ENCODE data around the gene TMEM54.

Gene TMEM54

GRCh38 chr1:32884032-32884372, 17.2 kb downstream of the TMEM54 start:
- no peak overlapping the region for H3K4me3 Mint-ChIP-seq
- H3K27ac Mint-ChIP-seq, result no peak overlapping the region
- no peaks in the 10 kb centered on the region for H3K9me3 Mint-ChIP-seq (ENCODE audit: low read depth)
- H3K4me1 Mint-ChIP-seq (ENCODE audit: low read depth), result peaks cover 7% of the 10 kb centered on the region
- H3K27me3 Mint-ChIP-seq, result peaks cover 18% of the 10 kb centered on the region
- H3K36me3 Mint-ChIP-seq, result no peaks in the 10 kb centered on the region

DNA sequence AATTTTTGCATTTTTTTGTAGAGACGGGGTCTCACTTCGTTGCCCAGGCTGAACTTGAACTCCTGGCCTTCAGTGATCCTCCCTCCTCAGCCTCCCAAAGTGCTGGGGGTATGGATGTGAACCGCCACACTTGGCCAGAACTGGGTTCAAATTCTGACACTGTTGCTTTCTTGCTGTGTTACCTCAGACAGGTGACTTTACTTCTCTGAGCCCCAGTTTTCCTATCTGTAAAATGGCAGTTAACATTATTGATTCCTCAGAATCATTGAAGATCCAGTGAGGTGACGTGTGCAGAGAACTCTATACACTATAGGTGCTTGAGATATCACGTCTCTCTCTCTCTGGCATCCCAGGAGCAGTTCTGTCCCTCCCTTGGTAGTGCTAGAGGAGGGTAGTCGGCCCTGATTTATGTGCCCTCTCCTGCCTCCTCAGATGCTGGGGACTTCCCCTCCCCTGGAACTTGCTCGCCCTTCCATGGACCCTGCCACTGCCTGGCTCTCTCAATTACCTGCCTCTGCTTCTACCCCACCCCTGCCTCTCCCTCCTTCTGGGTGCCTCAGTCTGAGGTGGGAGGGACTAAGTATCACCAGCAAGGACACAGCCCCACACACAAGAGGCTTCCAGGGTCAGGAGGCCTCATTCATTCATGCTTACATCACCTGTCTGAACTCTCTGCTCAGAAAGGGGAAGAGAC, 17.7 kb downstream of the TMEM54 start:
- no peaks in the 10 kb centered on the region for H3K36me3 Mint-ChIP-seq
- H3K27me3 Mint-ChIP-seq, result peaks cover 18% of the 10 kb centered on the region
- H3K9me3 Mint-ChIP-seq (ENCODE audit: low read depth), result no peaks in the 10 kb centered on the region
- H3K27ac Mint-ChIP-seq, result no peak overlapping the region
- H3K4me3 Mint-ChIP-seq, result no peak overlapping the region
- H3K4me1 Mint-ChIP-seq (ENCODE audit: low read depth), result peaks cover 7% of the 10 kb centered on the region

GRCh38 chr1:32881871-32882850, 19.0 kb downstream of the TMEM54 start:
- Mint-ChIP-seq H3K27me3 (peaks cover 12% of the 10 kb centered on the region), H3K4me1 (ENCODE audit: low read depth) (peaks cover 7% of the 10 kb centered on the region), H3K36me3 (no peaks in the 10 kb centered on the region), H3K4me3 (no peak overlapping the region), H3K9me3 (ENCODE audit: low read depth) (no peaks in the 10 kb centered on the region), H3K27ac (no peak overlapping the region)

- H3K9me3 Mint-ChIP-seq (ENCODE audit: low read depth), result no peaks in the 10 kb centered on the region
- no peak overlapping the region for H3K4me3 Mint-ChIP-seq
- peaks cover 10% of the 10 kb centered on the region for H3K27me3 Mint-ChIP-seq
- H3K27ac Mint-ChIP-seq, result no peak overlapping the region
- H3K36me3 Mint-ChIP-seq, result no peaks in the 10 kb centered on the region
- H3K4me1 Mint-ChIP-seq (ENCODE audit: low read depth), result peaks cover 6% of the 10 kb centered on the region
These were observed 19.9 kb downstream of the TMEM54 start for GRCh38 chr1:32881291-32881690.

DNA sequence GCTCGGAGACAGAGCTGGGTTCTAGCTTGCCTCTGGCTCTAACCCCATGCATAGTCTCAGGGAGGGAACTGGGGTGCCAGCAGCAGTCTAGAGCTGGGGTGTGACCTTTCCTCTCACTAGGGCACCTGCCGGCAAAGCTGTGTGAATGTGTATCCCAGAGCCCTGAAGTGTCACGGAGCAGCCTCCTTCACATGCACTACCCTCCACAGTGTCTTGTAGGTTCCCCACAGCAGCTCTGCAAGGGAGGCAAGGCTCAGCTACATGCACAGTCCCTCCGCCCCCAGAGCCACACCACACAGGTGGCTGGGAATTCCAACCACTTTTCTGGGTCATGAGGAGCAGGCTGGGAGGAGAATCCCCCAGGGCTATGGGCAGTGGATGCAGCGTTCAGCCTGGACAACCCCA, 22.6 kb downstream of the TMEM54 start:
- H3K4me3 Mint-ChIP-seq, result no peak overlapping the region
- no peaks in the 10 kb centered on the region for H3K9me3 Mint-ChIP-seq (ENCODE audit: low read depth)
- H3K36me3 Mint-ChIP-seq, result peaks cover 3% of the 10 kb centered on the region
- H3K27ac Mint-ChIP-seq, result no peak overlapping the region
- H3K27me3 Mint-ChIP-seq, result peaks cover 15% of the 10 kb centered on the region
- H3K4me1 Mint-ChIP-seq (ENCODE audit: low read depth), result peaks cover 2% of the 10 kb centered on the region

GRCh38 chr1:32878183-32878582, 23.0 kb downstream of the TMEM54 start:
- Mint-ChIP-seq H3K4me1 (ENCODE audit: low read depth) (peaks cover 2% of the 10 kb centered on the region), H3K27me3 (peaks cover 14% of the 10 kb centered on the region), H3K4me3 (no peak overlapping the region), H3K9me3 (ENCODE audit: low read depth) (no peaks in the 10 kb centered on the region), H3K27ac (no peak overlapping the region), H3K36me3 (peaks cover 3% of the 10 kb centered on the region)

DNA sequence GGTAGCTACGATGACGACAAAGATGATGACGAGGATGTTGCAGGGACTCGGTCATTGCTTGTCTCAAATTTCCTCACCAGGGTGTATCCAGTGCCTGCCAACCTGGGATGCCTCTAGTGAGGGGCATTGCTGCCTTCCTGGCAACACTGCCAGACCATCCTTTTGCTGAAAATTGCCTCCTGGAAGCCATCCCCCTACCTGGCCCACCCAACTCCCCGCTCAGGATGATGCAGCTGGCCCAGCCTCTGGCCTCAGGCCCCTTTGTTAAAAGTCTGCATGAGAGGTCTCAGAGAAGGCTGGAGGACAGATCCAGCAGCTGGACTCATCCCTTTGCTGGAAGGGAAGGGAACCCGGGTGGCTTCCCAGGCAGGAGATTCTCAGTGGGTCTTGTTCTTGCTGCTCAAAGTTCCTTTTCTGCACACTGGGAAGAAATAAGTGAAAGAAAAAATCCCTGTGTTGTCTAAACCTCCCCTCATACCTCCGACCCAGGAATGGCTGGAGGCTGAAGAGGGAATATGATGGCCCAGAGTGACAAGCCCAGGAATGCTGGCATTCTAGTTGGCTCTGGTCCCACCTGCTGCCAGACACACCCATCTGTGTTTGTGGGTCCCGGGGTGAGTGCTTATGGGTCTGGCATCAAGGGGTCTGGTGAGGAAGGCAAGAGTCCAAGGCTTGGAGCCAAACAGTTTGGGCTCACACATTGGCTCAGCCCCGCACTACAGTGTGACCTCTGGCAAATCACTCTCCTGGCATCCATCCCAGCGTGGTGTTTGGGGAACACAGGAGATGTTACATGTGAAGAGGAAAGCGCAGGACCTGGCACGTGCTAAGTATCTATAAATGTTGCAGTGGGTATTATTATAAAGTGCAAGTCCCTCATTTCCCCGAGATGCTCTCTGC, 23.7 kb downstream of the TMEM54 start:
- Mint-ChIP-seq H3K27me3 (peaks cover 17% of the 10 kb centered on the region), H3K9me3 (ENCODE audit: low read depth) (no peaks in the 10 kb centered on the region), H3K4me1 (ENCODE audit: low read depth) (peaks cover 5% of the 10 kb centered on the region), H3K27ac (no peak overlapping the region), H3K36me3 (peaks cover 3% of the 10 kb centered on the region), H3K4me3 (no peak overlapping the region)

GRCh38 chr1:32876341-32877210, 24.6 kb downstream of the TMEM54 start:
- Mint-ChIP-seq H3K9me3 (ENCODE audit: low read depth) (no peaks in the 10 kb centered on the region), H3K27ac (no peak overlapping the region), H3K4me1 (ENCODE audit: low read depth) (peaks cover 7% of the 10 kb centered on the region), H3K27me3 (peaks cover 22% of the 10 kb centered on the region), H3K36me3 (peaks cover 3% of the 10 kb centered on the region), H3K4me3 (no peak overlapping the region)

DNA sequence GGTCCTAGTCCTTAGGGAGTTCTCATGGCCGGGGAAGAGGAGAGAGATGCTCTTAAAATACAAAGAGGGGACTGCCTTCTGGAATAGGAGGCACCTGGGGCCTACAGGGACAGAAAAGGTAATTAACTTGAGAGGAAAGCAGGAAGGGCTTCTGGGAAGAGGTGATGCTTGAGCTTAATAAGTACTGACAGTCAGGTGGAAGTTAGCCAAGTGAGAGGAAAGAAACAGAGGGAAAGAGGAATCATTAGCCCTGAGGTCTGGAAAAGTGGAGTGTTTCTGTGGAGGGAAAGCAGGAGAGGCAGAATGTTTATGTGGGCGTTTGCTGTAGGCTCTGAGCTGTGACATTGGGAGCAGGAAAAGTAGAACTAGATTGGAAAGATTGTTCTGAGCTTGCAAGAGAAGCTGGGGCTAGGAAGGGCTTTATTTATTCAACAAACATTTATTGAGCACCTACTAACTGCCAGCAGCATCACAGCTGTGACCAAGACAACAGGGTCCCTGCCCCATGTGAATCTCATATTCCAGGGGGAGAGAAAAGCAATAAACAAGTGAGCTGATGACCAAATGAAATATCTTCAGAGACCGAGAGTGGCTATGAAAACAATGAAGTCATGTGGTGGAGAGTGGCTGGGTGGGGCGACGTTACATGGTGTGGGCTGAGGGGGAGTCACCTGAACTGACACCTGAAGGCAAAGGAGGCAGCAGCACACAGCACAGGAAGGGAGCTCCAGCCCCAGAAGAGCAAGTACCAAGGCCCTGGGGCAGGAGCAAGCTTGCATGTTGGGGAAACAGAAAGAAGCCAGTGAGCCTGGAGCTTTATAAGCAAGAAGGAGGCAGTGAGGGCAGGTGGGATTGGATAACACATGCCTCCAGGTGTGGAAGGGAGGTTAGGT, 26.1 kb downstream of the TMEM54 start:
- H3K4me1 Mint-ChIP-seq (ENCODE audit: low read depth), result peaks cover 15% of the 10 kb centered on the region
- H3K36me3 Mint-ChIP-seq, result peaks cover 3% of the 10 kb centered on the region
- no peak overlapping the region for H3K4me3 Mint-ChIP-seq
- H3K27me3 Mint-ChIP-seq, result peaks cover 29% of the 10 kb centered on the region
- no peaks in the 10 kb centered on the region for H3K9me3 Mint-ChIP-seq (ENCODE audit: low read depth)
- H3K27ac Mint-ChIP-seq, result no peak overlapping the region

DNA sequence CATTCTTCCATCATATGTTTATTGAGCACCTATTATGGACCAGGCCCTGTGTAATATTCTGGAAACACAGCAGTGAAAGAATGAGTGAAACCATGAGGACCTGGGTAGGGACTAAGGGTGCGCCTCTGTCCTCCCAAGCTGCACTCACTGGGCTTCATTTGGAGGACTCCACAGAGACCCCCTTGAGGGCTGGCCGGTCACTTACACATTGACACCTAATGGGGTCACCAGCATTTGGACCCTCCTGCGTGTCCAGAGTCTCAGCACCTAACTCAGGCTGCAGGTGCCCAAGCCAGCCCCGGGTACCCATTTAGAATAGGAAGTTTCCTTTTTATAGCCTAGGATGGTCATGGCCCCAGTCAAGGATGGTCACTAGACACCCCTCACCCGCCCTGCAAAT, 27.7 kb downstream of the TMEM54 start:
- peaks cover 39% of the 10 kb centered on the region for H3K27me3 Mint-ChIP-seq
- H3K36me3 Mint-ChIP-seq, result peaks cover 6% of the 10 kb centered on the region
- H3K27ac Mint-ChIP-seq, result no peak overlapping the region
- H3K4me1 Mint-ChIP-seq (ENCODE audit: low read depth), result peaks cover 21% of the 10 kb centered on the region
- no peaks in the 10 kb centered on the region for H3K9me3 Mint-ChIP-seq (ENCODE audit: low read depth)
- H3K4me3 Mint-ChIP-seq, result no peak overlapping the region

DNA sequence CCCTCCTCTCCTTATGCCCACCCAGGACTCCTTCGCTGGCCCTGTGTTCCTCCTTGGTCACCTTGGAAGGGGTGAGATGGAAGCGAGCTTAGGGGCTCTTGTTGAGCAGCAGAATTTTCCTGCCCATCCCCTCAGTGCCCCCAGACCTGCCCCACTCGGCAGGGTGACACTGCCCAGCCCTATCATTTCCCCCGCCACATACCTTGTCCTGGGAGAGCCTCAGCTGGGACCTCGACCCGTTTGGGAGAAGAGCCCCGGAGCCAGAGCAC, 29.1 kb downstream of the TMEM54 start:
- Mint-ChIP-seq H3K27ac (no peak overlapping the region), H3K4me3 (no peak overlapping the region), H3K9me3 (ENCODE audit: low read depth) (no peaks in the 10 kb centered on the region), H3K36me3 (peaks cover 11% of the 10 kb centered on the region), H3K27me3 (peaks cover 36% of the 10 kb centered on the region), H3K4me1 (ENCODE audit: low read depth) (peaks cover 21% of the 10 kb centered on the region)

DNA sequence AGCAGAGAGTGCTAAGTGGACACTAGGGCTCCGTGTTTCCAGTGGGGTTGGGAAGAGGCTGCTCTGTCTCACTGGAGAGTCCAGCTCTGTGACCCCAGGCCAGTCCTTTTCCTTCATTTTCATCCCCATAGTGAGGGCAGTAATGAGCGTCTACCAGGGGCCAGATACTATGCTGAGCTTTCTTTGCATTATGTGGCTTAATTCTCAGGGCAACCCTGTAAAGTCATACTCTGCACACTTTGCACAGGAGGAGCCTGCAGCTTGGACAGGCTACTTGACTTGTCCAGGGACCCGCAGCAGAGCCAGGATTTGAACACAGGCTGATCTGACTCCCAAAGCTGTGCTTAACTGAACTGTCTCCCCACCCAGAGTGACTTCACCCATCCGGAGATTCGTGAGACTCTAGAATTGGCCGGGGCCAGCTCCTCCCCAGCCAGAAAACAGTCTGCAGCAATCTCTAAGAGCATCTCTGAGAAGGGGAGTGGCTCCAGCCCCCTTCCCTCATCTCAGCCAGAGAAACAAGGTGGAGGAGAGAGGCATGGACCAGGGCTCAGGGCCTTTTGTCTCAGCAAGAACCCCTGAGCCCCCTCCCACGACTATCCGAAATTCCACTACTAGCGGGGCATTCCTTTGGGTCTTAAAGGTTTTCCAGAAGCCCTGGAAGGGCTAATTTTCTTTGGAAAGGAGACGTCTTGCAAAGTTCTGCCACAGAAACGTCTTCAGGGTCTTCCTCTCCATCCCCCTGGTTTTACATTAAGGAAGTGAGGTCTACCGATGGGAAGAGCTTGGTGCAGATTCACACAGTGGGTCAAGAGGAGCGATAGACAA, 29.6 kb downstream of the TMEM54 start:
- Mint-ChIP-seq H3K36me3 (peaks cover 12% of the 10 kb centered on the region), H3K27me3 (peaks cover 36% of the 10 kb centered on the region), H3K4me1 (ENCODE audit: low read depth) (peaks cover 21% of the 10 kb centered on the region), H3K4me3 (peak overlapping the region; percentile 77), H3K27ac (no peak overlapping the region), H3K9me3 (ENCODE audit: low read depth) (no peaks in the 10 kb centered on the region)
